Measurements from ENCODE around the gene YPEL2.

GRCh38 chr17:59431601-59432000 lies 100.1 kb downstream of the YPEL2 start:
- TF ChIP-seq, protein P1, sequence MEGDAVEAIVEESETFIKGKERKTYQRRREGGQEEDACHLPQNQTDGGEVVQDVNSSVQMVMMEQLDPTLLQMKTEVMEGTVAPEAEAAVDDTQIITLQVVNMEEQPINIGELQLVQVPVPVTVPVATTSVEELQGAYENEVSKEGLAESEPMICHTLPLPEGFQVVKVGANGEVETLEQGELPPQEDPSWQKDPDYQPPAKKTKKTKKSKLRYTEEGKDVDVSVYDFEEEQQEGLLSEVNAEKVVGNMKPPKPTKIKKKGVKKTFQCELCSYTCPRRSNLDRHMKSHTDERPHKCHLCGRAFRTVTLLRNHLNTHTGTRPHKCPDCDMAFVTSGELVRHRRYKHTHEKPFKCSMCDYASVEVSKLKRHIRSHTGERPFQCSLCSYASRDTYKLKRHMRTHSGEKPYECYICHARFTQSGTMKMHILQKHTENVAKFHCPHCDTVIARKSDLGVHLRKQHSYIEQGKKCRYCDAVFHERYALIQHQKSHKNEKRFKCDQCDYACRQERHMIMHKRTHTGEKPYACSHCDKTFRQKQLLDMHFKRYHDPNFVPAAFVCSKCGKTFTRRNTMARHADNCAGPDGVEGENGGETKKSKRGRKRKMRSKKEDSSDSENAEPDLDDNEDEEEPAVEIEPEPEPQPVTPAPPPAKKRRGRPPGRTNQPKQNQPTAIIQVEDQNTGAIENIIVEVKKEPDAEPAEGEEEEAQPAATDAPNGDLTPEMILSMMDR (IDR thresholded peaks at IDR 0.05), result no peak
- TF ChIP-seq POLR2A (IDR thresholded peaks at IDR 0.05), result no peak
